ENCODE data around the gene OLFM1. TPM values are rescaled to one million over a fixed set of nuclear protein-coding genes. Genes with fewer than 3 reads are reported as not detected.

OLFM1 gene
- total and polyA plus RNA-seq, 5 donors from 2014 or later = not detected

DNA sequence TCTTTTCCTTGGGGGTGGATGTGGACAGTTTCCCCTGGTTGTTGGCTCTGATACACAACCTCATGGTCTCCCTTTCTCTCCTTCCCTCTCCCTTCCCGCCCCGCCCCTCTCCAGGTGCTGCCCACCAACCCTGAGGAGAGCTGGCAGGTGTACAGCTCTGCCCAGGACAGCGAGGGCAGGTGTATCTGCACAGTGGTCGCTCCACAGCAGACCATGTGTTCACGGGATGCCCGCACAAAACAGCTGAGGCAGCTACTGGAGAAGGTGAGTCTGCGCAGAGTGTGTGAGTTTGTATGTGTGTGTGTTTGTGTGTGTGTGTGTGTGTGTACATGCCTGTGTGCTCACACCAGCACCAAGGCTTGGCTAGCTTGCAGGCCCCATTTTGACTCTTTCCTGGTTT is 2.6 kb downstream of the OLFM1 start:
- peaks cover 28% of the 10 kb centered on the region for H3K27me3 Mint-ChIP-seq

DNA sequence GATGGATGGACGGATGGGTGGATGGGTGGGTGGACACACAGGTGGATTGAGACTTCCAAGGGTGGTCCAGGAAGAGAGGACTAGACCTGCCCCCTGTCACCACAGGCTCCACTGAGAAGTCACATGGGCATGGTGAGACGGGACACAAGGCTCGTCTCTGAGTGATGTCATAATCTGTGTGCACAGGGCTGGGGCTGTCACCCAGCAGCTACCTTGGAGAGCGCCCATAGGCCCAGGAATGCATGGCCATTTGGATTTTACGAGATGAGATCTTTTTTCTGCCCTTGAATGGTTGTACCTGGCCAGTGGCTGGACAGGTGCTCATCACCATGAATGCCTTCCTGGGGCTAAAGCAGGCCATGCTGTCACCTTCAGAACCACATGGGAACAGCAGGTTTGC is 3.1 kb downstream of the OLFM1 start:
- DNase-seq (no peak), ATAC-seq (ENCODE audit: low read depth in 2 of 2) (no peak)
- peaks cover 0 to 8% (median 0%) of the 10 kb centered on the region in 4 donors for H3K4me1 Mint-ChIP-seq
- H3K9me3 ChIP-seq (ENCODE audit: control insufficient read depth in 2 of 2, low read length in 2 of 2) = no peaks in the 10 kb centered on the region
- H3K36me3 Mint-ChIP-seq = no peaks in the 10 kb centered on the region
- H3K27me3 ChIP-seq (ENCODE audit: control insufficient read depth, insufficient read depth, low read length) = no peaks in the 10 kb centered on the region
- no peak overlapping the region for H3K4me3 ChIP-seq (ENCODE audit: low read depth, low read length)
- H3K27ac ChIP-seq (ENCODE audit: insufficient read depth, low read length, poor library complexity, severe bottlenecking) = no peak overlapping the region
- H3K9me3 Mint-ChIP-seq = peaks cover 0 to 3% (median 0%) of the 10 kb centered on the region in 7 donors
- no peaks in the 10 kb centered on the region for H3K36me3 ChIP-seq (ENCODE audit: control insufficient read depth, insufficient read depth, low read length)
- H3K4me3 Mint-ChIP-seq = no peak overlapping the region
- no peak overlapping the region for H3K27ac Mint-ChIP-seq
- peaks cover 25% of the 10 kb centered on the region for H3K27me3 Mint-ChIP-seq
- no peaks in the 10 kb centered on the region for H3K4me1 ChIP-seq (ENCODE audit: control insufficient read depth, insufficient read depth, low read length, poor library complexity, severe bottlenecking)

More for the DNA sequence above, 2.6 kb downstream of the OLFM1 start:
- Mint-ChIP-seq H3K4me3 (no peak overlapping the region), H3K4me1 (peaks cover 0 to 9% (median 0%) of the 10 kb centered on the region in 4 donors), H3K27ac (no peak overlapping the region), H3K36me3 (no peaks in the 10 kb centered on the region), H3K9me3 (peaks cover 0 to 2% (median 0%) of the 10 kb centered on the region in 7 donors)
- H3K4me3 ChIP-seq (ENCODE audit: low read depth, low read length) = no peak overlapping the region
- H3K27ac ChIP-seq (ENCODE audit: insufficient read depth, low read length, poor library complexity, severe bottlenecking) = no peak overlapping the region
- H3K27me3 ChIP-seq (ENCODE audit: control insufficient read depth, insufficient read depth, low read length) = no peaks in the 10 kb centered on the region
- ATAC-seq (ENCODE audit: low read depth in 2 of 2) (no peak), DNase-seq (no peak)
- H3K36me3 ChIP-seq (ENCODE audit: control insufficient read depth, insufficient read depth, low read length) = no peaks in the 10 kb centered on the region
- no peaks in the 10 kb centered on the region for H3K9me3 ChIP-seq (ENCODE audit: control insufficient read depth in 2 of 2, low read length in 2 of 2)
- H3K4me1 ChIP-seq (ENCODE audit: control insufficient read depth, insufficient read depth, low read length, poor library complexity, severe bottlenecking) = no peaks in the 10 kb centered on the region

DNA sequence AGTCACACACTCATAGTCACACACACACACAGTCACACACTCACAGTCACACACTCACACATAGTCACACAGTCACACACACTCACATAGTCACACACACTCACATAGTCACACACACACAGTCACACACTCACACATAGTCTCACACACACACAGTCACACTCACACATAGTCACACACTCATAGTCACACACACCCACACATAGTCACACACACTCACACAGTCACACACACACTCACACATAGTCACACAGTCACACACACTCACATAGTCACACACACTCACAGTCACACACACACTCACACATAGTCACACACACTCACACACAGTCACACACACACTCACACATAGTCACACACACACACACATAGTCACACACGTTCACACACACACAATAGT is 4.1 kb downstream of the OLFM1 start:
- H3K27me3 Mint-ChIP-seq = peaks cover 15% of the 10 kb centered on the region
- DNase-seq (no peak), ATAC-seq (ENCODE audit: low read depth in 2 of 2) (no peak)
- peaks cover 0 to 3% (median 0%) of the 10 kb centered on the region in 7 donors for H3K9me3 Mint-ChIP-seq
- Histone ChIP-seq H3K4me3 (ENCODE audit: low read depth, low read length) (no peak overlapping the region), H3K27ac (ENCODE audit: insufficient read depth, low read length, poor library complexity, severe bottlenecking) (no peak overlapping the region), H3K36me3 (ENCODE audit: control insufficient read depth, insufficient read depth, low read length) (no peaks in the 10 kb centered on the region), H3K27me3 (ENCODE audit: control insufficient read depth, insufficient read depth, low read length) (no peaks in the 10 kb centered on the region), H3K4me1 (ENCODE audit: control insufficient read depth, insufficient read depth, low read length, poor library complexity, severe bottlenecking) (no peaks in the 10 kb centered on the region), H3K9me3 (ENCODE audit: control insufficient read depth in 2 of 2, low read length in 2 of 2) (no peaks in the 10 kb centered on the region)
- H3K27ac Mint-ChIP-seq = no peak overlapping the region
- H3K36me3 Mint-ChIP-seq = no peaks in the 10 kb centered on the region
- H3K4me3 Mint-ChIP-seq = peak overlapping the region in 1 of 4 donors; percentile 16
- no peaks in the 10 kb centered on the region for H3K4me1 Mint-ChIP-seq

DNA sequence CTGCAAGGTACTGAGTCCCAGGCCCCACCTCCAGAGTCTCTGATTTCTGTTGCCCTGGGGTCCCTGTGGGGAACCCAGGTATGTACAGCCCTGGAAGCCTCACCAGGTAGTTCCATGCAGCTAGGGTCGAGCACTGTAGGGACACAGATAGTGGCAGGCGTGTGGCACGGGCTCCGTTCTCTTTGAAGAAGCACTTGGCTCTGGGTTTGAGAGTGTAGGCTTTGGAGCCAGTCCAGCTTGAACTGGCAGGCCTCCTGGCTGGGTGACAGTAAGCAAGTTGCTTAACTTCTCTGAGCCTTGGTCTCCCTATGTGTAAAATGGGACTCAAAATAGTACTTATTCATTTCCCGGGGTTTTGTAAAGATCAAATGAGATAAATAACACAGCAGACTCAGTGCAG is 5.6 kb downstream of the OLFM1 start:
- H3K9me3 ChIP-seq (ENCODE audit: control insufficient read depth in 2 of 2, low read length in 2 of 2) = no peaks in the 10 kb centered on the region
- H3K9me3 Mint-ChIP-seq = peaks cover 0 to 3% (median 0%) of the 10 kb centered on the region in 7 donors
- H3K27ac ChIP-seq (ENCODE audit: insufficient read depth, low read length, poor library complexity, severe bottlenecking) = no peak overlapping the region
- no peak overlapping the region for H3K4me3 ChIP-seq (ENCODE audit: low read depth, low read length)
- H3K4me1 ChIP-seq (ENCODE audit: control insufficient read depth, insufficient read depth, low read length, poor library complexity, severe bottlenecking) = no peaks in the 10 kb centered on the region
- peaks cover 12% of the 10 kb centered on the region for H3K27me3 Mint-ChIP-seq
- H3K36me3 Mint-ChIP-seq = no peaks in the 10 kb centered on the region
- no peaks in the 10 kb centered on the region for H3K4me1 Mint-ChIP-seq
- peaks cover under 1% of the 10 kb centered on the region for H3K27me3 ChIP-seq (ENCODE audit: control insufficient read depth, insufficient read depth, low read length)
- no peak overlapping the region for H3K27ac Mint-ChIP-seq
- DNase-seq (no peak), ATAC-seq (ENCODE audit: low read depth in 2 of 2) (no peak)
- no peaks in the 10 kb centered on the region for H3K36me3 ChIP-seq (ENCODE audit: control insufficient read depth, insufficient read depth, low read length)
- H3K4me3 Mint-ChIP-seq = no peak overlapping the region

DNA sequence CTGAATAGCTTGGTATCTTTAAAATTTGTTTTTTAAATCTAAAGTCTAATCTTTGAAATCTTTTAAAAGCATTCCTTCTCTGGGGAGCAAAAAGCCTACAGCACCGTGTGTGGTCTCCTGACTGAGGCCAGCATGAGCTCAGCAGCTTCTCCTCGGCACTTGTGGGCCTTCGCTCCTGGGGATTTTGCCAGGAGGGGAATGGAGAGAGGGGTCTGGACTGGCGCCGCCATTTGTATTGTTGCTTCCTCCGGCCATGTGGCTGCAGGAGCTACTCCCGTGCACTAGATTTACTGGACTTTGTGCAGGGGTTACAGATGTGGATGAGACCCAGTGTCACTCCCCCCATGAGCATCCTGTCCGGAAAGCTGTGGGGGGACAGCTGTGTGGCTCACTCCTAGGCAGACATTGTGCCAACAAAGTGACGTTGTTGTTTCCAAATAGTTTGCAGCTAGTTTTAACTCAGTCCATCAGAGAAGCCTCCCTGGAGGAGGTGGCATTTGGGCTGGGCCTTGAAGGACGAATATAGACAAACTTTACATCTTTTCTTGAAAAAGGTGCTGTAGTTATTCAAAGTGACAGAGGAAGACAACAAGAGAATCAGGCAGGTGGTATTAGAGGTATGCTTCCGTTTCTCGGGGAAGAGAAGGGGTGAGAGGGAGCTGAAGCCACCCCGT is 6.6 kb downstream of the OLFM1 start:
- ATAC-seq (ENCODE audit: low read depth in 2 of 2) (no peak), DNase-seq (no peak)
- H3K27me3 Mint-ChIP-seq = peaks cover 8% of the 10 kb centered on the region
- no peaks in the 10 kb centered on the region for H3K4me1 Mint-ChIP-seq
- no peak overlapping the region for H3K27ac Mint-ChIP-seq
- Histone ChIP-seq H3K27ac (ENCODE audit: insufficient read depth, low read length, poor library complexity, severe bottlenecking) (no peak overlapping the region), H3K9me3 (ENCODE audit: control insufficient read depth in 2 of 2, low read length in 2 of 2) (no peaks in the 10 kb centered on the region), H3K36me3 (ENCODE audit: control insufficient read depth, insufficient read depth, low read length) (no peaks in the 10 kb centered on the region), H3K4me3 (ENCODE audit: low read depth, low read length) (no peak overlapping the region), H3K27me3 (ENCODE audit: control insufficient read depth, insufficient read depth, low read length) (peaks cover 3% of the 10 kb centered on the region), H3K4me1 (ENCODE audit: control insufficient read depth, insufficient read depth, low read length, poor library complexity, severe bottlenecking) (no peaks in the 10 kb centered on the region)
- H3K4me3 Mint-ChIP-seq = no peak overlapping the region
- H3K36me3 Mint-ChIP-seq = no peaks in the 10 kb centered on the region
- peaks cover 0 to 3% (median 0%) of the 10 kb centered on the region in 7 donors for H3K9me3 Mint-ChIP-seq

DNA sequence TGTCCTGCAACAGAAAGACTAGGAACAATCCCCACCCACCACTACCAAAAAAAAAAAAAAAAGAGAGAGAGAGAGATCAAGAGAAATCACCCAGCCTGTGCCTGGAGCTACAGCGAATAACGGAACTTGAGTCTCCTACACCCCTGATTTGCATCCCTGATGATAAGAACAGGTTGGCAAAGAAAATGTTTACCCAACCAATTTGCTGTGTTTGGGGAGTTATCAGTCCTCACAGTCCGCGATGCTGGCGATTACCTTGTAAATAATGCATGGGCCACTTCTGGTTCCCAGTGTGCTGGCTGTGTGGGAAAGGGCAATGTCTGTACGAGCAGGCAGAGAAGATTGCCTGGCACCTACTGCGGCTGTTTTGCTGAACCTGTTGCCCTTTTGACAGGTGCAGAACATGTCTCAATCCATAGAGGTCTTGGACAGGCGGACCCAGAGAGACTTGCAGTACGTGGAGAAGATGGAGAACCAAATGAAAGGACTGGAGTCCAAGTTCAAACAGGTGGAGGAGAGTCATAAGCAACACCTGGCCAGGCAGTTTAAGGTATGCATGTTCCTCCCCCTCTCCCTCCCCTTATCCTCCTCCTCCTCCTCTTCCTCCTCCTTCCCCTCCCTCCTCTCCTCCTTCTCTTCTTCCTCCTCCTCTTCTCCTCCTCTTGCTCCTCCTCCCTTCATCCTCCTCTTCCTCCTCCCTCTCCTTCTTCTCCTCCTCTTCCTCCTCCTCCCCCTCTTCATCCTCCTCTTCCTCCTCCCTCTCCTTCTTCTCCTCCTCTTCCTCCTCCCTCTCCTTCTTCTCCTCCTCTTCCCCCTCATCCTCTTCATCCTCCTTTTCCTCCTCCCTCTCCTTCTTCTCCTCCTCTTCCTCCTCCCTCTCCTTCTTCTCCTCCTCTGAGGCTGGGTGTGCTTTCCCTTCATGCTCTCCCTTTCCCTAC is 8.3 kb downstream of the OLFM1 start:
- Histone ChIP-seq H3K4me1 (ENCODE audit: control insufficient read depth, insufficient read depth, low read length, poor library complexity, severe bottlenecking) (no peaks in the 10 kb centered on the region), H3K27ac (ENCODE audit: insufficient read depth, low read length, poor library complexity, severe bottlenecking) (no peak overlapping the region), H3K9me3 (ENCODE audit: control insufficient read depth in 2 of 2, low read length in 2 of 2) (no peaks in the 10 kb centered on the region), H3K4me3 (ENCODE audit: low read depth, low read length) (no peak overlapping the region), H3K36me3 (ENCODE audit: control insufficient read depth, insufficient read depth, low read length) (no peaks in the 10 kb centered on the region), H3K27me3 (ENCODE audit: control insufficient read depth, insufficient read depth, low read length) (peaks cover 3% of the 10 kb centered on the region)
- no peaks in the 10 kb centered on the region for H3K36me3 Mint-ChIP-seq
- no peak overlapping the region for H3K27ac Mint-ChIP-seq
- peaks cover 5% of the 10 kb centered on the region for H3K27me3 Mint-ChIP-seq
- DNase-seq = no peak
- no peak overlapping the region for H3K4me3 Mint-ChIP-seq
- no peaks in the 10 kb centered on the region for H3K4me1 Mint-ChIP-seq
- ATAC-seq (ENCODE audit: low read depth in 2 of 2) = no peak
- peaks cover 0 to 3% (median 0%) of the 10 kb centered on the region in 7 donors for H3K9me3 Mint-ChIP-seq

DNA sequence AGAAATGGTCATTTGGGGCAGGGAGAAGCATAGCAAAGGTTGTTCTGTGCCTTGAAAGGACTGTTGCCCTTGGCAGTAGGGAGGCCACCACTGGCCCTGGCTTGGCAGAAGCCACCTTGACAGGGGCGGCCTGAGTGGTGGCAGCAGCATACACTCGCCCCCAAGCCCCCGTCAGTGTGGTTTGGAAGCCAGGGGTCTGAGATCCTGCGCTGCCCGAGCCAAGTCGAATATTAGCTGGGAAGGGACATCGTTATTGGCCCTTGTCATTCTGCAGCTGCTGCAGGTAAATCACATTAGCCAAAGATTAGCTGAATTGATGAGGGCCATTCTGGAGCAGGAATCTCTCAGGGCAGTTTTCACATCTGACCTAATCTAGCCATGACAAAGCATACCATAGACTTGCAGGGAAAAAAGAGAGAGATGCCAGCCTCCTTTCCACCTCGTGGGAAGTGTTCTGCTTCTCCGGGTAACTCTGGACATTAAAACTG is 9.0 kb downstream of the OLFM1 start:
- no peaks in the 10 kb centered on the region for H3K36me3 Mint-ChIP-seq
- H3K27ac ChIP-seq (ENCODE audit: insufficient read depth, low read length, poor library complexity, severe bottlenecking) = no peak overlapping the region
- no peaks in the 10 kb centered on the region for H3K4me1 Mint-ChIP-seq
- H3K36me3 ChIP-seq (ENCODE audit: control insufficient read depth, insufficient read depth, low read length) = no peaks in the 10 kb centered on the region
- ATAC-seq (ENCODE audit: low read depth in 2 of 2) (no peak), DNase-seq (no peak)
- peaks cover 5% of the 10 kb centered on the region for H3K27me3 Mint-ChIP-seq
- H3K9me3 Mint-ChIP-seq = peaks cover 0 to 3% (median 0%) of the 10 kb centered on the region in 7 donors
- no peak overlapping the region for H3K27ac Mint-ChIP-seq
- H3K4me3 ChIP-seq (ENCODE audit: low read depth, low read length) = no peak overlapping the region
- peaks cover 3% of the 10 kb centered on the region for H3K27me3 ChIP-seq (ENCODE audit: control insufficient read depth, insufficient read depth, low read length)
- no peaks in the 10 kb centered on the region for H3K4me1 ChIP-seq (ENCODE audit: control insufficient read depth, insufficient read depth, low read length, poor library complexity, severe bottlenecking)
- no peaks in the 10 kb centered on the region for H3K9me3 ChIP-seq (ENCODE audit: control insufficient read depth in 2 of 2, low read length in 2 of 2)
- H3K4me3 Mint-ChIP-seq = no peak overlapping the region

All from CD4-positive, CD25-positive, alpha-beta regulatory T cell (primary cell).